HUES6 (cell line): ENCODE measurements around the gene FBXO27.
"Not testable (repeated sequence)": the region's sequence is repeated elsewhere in the genome, so short reads cannot be mapped to it uniquely, and the experiment has no call there.

Experiments used
- H3K27ac ChIP-seq: 2 replicates; pipeline ENCODE4 v1.7.0; 2013; ENCODE audit warnings: low read depth, mild to moderate bottlenecking, low read length, inconsistent platforms
- H3K27me3 ChIP-seq: 2 replicates; pipeline ENCODE4 v1.6.1; 2013; ENCODE audit warnings: low read length; ENCODE audit not compliant: control insufficient read depth, insufficient read depth
- H3K36me3 ChIP-seq: 2 replicates; pipeline ENCODE4 v1.6.1; 2013; ENCODE audit warnings: low read length; ENCODE audit not compliant: control insufficient read depth, insufficient read depth
- H3K4me1 ChIP-seq: 2 replicates; pipeline ENCODE4 v1.6.1; 2013; ENCODE audit warnings: low read length; ENCODE audit not compliant: control insufficient read depth, insufficient read depth
- H3K4me3 ChIP-seq: 2 replicates; pipeline ENCODE4 v1.5.1; 2013; ENCODE audit warnings: low read depth, low read length
- H3K9ac ChIP-seq: one replicate; pipeline ENCODE4 v1.6.1; 2013; ENCODE audit warnings: mild to moderate bottlenecking, low read length
- H3K9me3 ChIP-seq: 2 replicates; pipeline ENCODE4 v1.6.1; 2013; ENCODE audit warnings: low read depth, low read length; ENCODE audit not compliant: control insufficient read depth, insufficient read depth

Gene FBXO27

GRCh38 chr19:39008137-39008536 is 24.2 kb downstream of the FBXO27 start:
- H3K36me3 ChIP-seq: no peaks in the 10 kb centered on the region
- no peaks in the 10 kb centered on the region for H3K4me1 ChIP-seq
- no peak overlapping the region for H3K9ac ChIP-seq
- H3K27me3 ChIP-seq: no peaks in the 10 kb centered on the region
- H3K27ac ChIP-seq: no peak overlapping the region
- no peak overlapping the region for H3K4me3 ChIP-seq
- no peaks in the 10 kb centered on the region for H3K9me3 ChIP-seq

GRCh38 chr19:39007096-39007495 is 25.3 kb downstream of the FBXO27 start:
- Histone ChIP-seq H3K4me1 (no peaks in the 10 kb centered on the region), H3K27ac (no peak overlapping the region), H3K4me3 (no peak overlapping the region), H3K9ac (no peak overlapping the region), H3K27me3 (no peaks in the 10 kb centered on the region), H3K9me3 (no peaks in the 10 kb centered on the region), H3K36me3 (no peaks in the 10 kb centered on the region)

- Histone ChIP-seq H3K36me3 (no peaks in the 10 kb centered on the region), H3K27me3 (no peaks in the 10 kb centered on the region), H3K9ac (no peak overlapping the region), H3K4me3 (no peak overlapping the region), H3K27ac (no peak overlapping the region), H3K4me1 (no peaks in the 10 kb centered on the region), H3K9me3 (no peaks in the 10 kb centered on the region)
Observed at GRCh38 chr19:39004403-39004802, 27.9 kb downstream of the FBXO27 start.

- H3K36me3 ChIP-seq: no peaks in the 10 kb centered on the region
- H3K9me3 ChIP-seq: no peaks in the 10 kb centered on the region
- H3K27me3 ChIP-seq: no peaks in the 10 kb centered on the region
- no peak overlapping the region for H3K9ac ChIP-seq
- H3K4me3 ChIP-seq: no peak overlapping the region
- H3K27ac ChIP-seq: no peak overlapping the region
- H3K4me1 ChIP-seq: no peaks in the 10 kb centered on the region
Observed at GRCh38 chr19:39003796-39004195, 28.6 kb downstream of the FBXO27 start.

- Histone ChIP-seq H3K36me3 (no peaks in the 10 kb centered on the region), H3K9ac (no peak overlapping the region)
Observed at GRCh38 chr19:39003188-39003587, 29.2 kb downstream of the FBXO27 start.

GRCh38 chr19:39001041-39001440 is 31.3 kb downstream of the FBXO27 start:
- no peak overlapping the region for H3K9ac ChIP-seq
- H3K36me3 ChIP-seq: no peaks in the 10 kb centered on the region
- H3K27ac ChIP-seq: no peak overlapping the region
- no peaks in the 10 kb centered on the region for H3K4me1 ChIP-seq
- H3K9me3 ChIP-seq: no peaks in the 10 kb centered on the region
- no peaks in the 10 kb centered on the region for H3K27me3 ChIP-seq
- H3K4me3 ChIP-seq: no peak overlapping the region

More at GRCh38 chr19:39003188-39003587, 29.2 kb downstream of the FBXO27 start:
- Histone ChIP-seq H3K27me3 (no peaks in the 10 kb centered on the region), H3K27ac (no peak overlapping the region), H3K9me3 (no peaks in the 10 kb centered on the region), H3K4me3 (no peak overlapping the region), H3K4me1 (no peaks in the 10 kb centered on the region)

- H3K36me3 ChIP-seq, H3K4me1 ChIP-seq, H3K9ac ChIP-seq, H3K9me3 ChIP-seq, H3K27ac ChIP-seq, H3K4me3 ChIP-seq, H3K27me3 ChIP-seq: not testable (repeated sequence)
Observed at GRCh38 chr19:38997576-38997975, 34.8 kb downstream of the FBXO27 start.

GRCh38 chr19:38993271-38993670 is 39.1 kb downstream of the FBXO27 start:
- no peak overlapping the region for H3K27ac ChIP-seq
- H3K9ac ChIP-seq: no peak overlapping the region
- H3K36me3 ChIP-seq: no peaks in the 10 kb centered on the region
- no peak overlapping the region for H3K4me3 ChIP-seq
- no peaks in the 10 kb centered on the region for H3K27me3 ChIP-seq
- H3K9me3 ChIP-seq: no peaks in the 10 kb centered on the region
- H3K4me1 ChIP-seq: 0 out of 2 replicates have a peak, but pooled peaks cover 5% of the 10 kb centered on the region

GRCh38 chr19:38990949-38991697 is 41.2 kb downstream of the FBXO27 start:
- Histone ChIP-seq H3K4me3 (no peak overlapping the region), H3K27me3 (no peaks in the 10 kb centered on the region), H3K9me3 (no peaks in the 10 kb centered on the region), H3K27ac (no peak overlapping the region), H3K9ac (no peak overlapping the region), H3K36me3 (no peaks in the 10 kb centered on the region), H3K4me1 (0 out of 2 replicates have a peak, but pooled peaks cover 5% of the 10 kb centered on the region)

- not testable (repeated sequence) for H3K4me3 ChIP-seq, H3K27ac ChIP-seq, H3K36me3 ChIP-seq, H3K9ac ChIP-seq, H3K9me3 ChIP-seq, H3K4me1 ChIP-seq, H3K27me3 ChIP-seq
Observed at GRCh38 chr19:38989614-38990013, 42.7 kb downstream of the FBXO27 start.

GRCh38 chr19:38989066-38989605 is 43.2 kb downstream of the FBXO27 start:
- Histone ChIP-seq H3K9me3 (no peaks in the 10 kb centered on the region), H3K27ac (no peak overlapping the region), H3K4me1 (0 out of 2 replicates have a peak, but pooled peaks cover 5% of the 10 kb centered on the region), H3K27me3 (no peaks in the 10 kb centered on the region), H3K9ac (no peak overlapping the region), H3K4me3 (no peak overlapping the region), H3K36me3 (no peaks in the 10 kb centered on the region)
